WTC11 (cell line): ENCODE measurements around the gene BARX2.

Source experiments
- CREB1 ChIP-seq: sonication (generic); formaldehyde crosslinking; IDR thresholded peaks from 2 replicates; pipeline ENCODE4 v1.8.0; 2023; ENCODE audit warnings: mild to moderate bottlenecking, missing genetic modification reagents
- CREM ChIP-seq: sonication (generic); formaldehyde crosslinking; IDR thresholded peaks from 2 replicates; pipeline ENCODE4 v1.8.1; 2022; ENCODE audit warnings: mild to moderate bottlenecking, missing genetic modification reagents, moderate library complexity
- CTCF ChIP-seq: fragments of 200-600 bp; IDR thresholded peaks from 2 replicates; pipeline ENCODE4 v1.8.0; 2022; ENCODE audit warnings: antibody characterized with exemption
- E2F1 ChIP-seq: sonication (generic); formaldehyde crosslinking; IDR thresholded peaks from 2 replicates; pipeline ENCODE4 v1.8.0; 2022; ENCODE audit warnings: mild to moderate bottlenecking, missing genetic modification reagents
- ELF4 ChIP-seq: sonication (generic); formaldehyde crosslinking; IDR thresholded peaks from 2 replicates; pipeline ENCODE4 v1.8.1; 2022; ENCODE audit warnings: low read depth, mild to moderate bottlenecking, moderate library complexity, missing genetic modification reagents
- ETV6 ChIP-seq: sonication (generic); formaldehyde crosslinking; IDR thresholded peaks from 2 replicates; pipeline ENCODE4 v1.8.1; 2022; ENCODE audit warnings: mild to moderate bottlenecking, missing genetic modification reagents
- FOXJ3 ChIP-seq: sonication (generic); formaldehyde crosslinking; IDR thresholded peaks from 2 replicates; pipeline ENCODE4 v1.9.0; 2021; ENCODE audit warnings: missing genetic modification reagents, mild to moderate bottlenecking, borderline replicate concordance
- GABPB1 ChIP-seq: sonication (generic); formaldehyde crosslinking; IDR thresholded peaks from 2 replicates; pipeline ENCODE4 v1.8.1; 2023; ENCODE audit warnings: mild to moderate bottlenecking, missing genetic modification reagents
- JUN ChIP-seq: sonication (generic); formaldehyde crosslinking; IDR thresholded peaks from 2 replicates; pipeline ENCODE4 v1.8.0; 2023; ENCODE audit warnings: mild to moderate bottlenecking, missing genetic modification reagents
- MLX ChIP-seq: sonication (generic); formaldehyde crosslinking; IDR thresholded peaks from 2 replicates; pipeline ENCODE4 v1.8.1; 2023; ENCODE audit warnings: mild to moderate bottlenecking, missing genetic modification reagents, moderate library complexity
- NFE2L1 ChIP-seq: sonication (generic); formaldehyde crosslinking; IDR thresholded peaks from 2 replicates; pipeline ENCODE4 v1.8.1; 2023; ENCODE audit warnings: missing genetic modification reagents
- TCF7 ChIP-seq: sonication (generic); formaldehyde crosslinking; IDR thresholded peaks from 2 replicates; pipeline ENCODE4 v1.8.0; 2022; ENCODE audit warnings: mild to moderate bottlenecking, low read depth, missing genetic modification reagents, moderate library complexity
- USF2 ChIP-seq: sonication (generic); formaldehyde crosslinking; IDR thresholded peaks from 2 replicates; pipeline ENCODE4 v1.8.1; 2023; ENCODE audit warnings: mild to moderate bottlenecking, missing genetic modification reagents, moderate library complexity
- ZNF263 ChIP-seq: sonication (generic); formaldehyde crosslinking; IDR thresholded peaks from 2 replicates; pipeline ENCODE4 v1.8.1; 2022; ENCODE audit warnings: low read depth, mild to moderate bottlenecking, moderate library complexity, missing genetic modification reagents

GRCh38 chr11:129333873-129334272 lies 41.8 kb upstream of the BARX2 start:
- no peak for TF ChIP-seq CTCF
- TF ChIP-seq NFE2L1 (CRISPR knock-in tag): no peak
- no peak for TF ChIP-seq ZNF263 (CRISPR knock-in tag)
- TF ChIP-seq CREB1 (CRISPR knock-in tag): no peak
- TF ChIP-seq TCF7 (CRISPR knock-in tag): no peak
- no peak for TF ChIP-seq USF2
- no peak for TF ChIP-seq ETV6 (CRISPR knock-in tag)
- TF ChIP-seq MLX (CRISPR knock-in tag): no peak
- TF ChIP-seq FOXJ3 (CRISPR knock-in tag): no peak
- TF ChIP-seq GABPB1 (CRISPR knock-in tag): no peak
- TF ChIP-seq JUN (CRISPR knock-in tag): no peak
- TF ChIP-seq ELF4 (CRISPR knock-in tag): no peak
- TF ChIP-seq CREM: no peak
- no peak for TF ChIP-seq E2F1 (CRISPR knock-in tag)
